GM23248 (cell line): Measurements from ENCODE around the gene USP32. TPM values are rescaled to one million over a fixed set of nuclear protein-coding genes. Genes with fewer than 3 reads are reported as not detected.

ENCODE experiments used
- DNase-seq: peaks from one replicate; pipeline ENCODE4 v3.0.0-alpha.2; 2015
- H2AFZ ChIP-seq: fragments of 200-600 bp; sonication (generic); 2 replicates; pipeline ENCODE4 v1.6.1; 2016; ENCODE audit warnings: antibody characterized with exemption
- H3F3A ChIP-seq: fragments of 200-600 bp; sonication (generic); 2 replicates; pipeline ENCODE4 v1.6.1; 2016; ENCODE audit warnings: mild to moderate bottlenecking, antibody characterized with exemption, mixed run types; ENCODE audit not compliant: insufficient read depth
- H3K27ac ChIP-seq: fragments of 200-600 bp; sonication (generic); 2 replicates; pipeline ENCODE4 v1.5.1; 2016; ENCODE audit warnings: mild to moderate bottlenecking
- H3K27me3 ChIP-seq: fragments of 200-600 bp; sonication (generic); replicated peaks from 2 replicates; pipeline ENCODE4 v1.6.1; 2016; ENCODE audit warnings: mild to moderate bottlenecking; ENCODE audit not compliant: insufficient read depth
- H3K36me3 ChIP-seq: fragments of 200-600 bp; sonication (generic); 2 replicates; pipeline ENCODE4 v1.6.1; 2016; ENCODE audit warnings: low read depth, mild to moderate bottlenecking
- H3K4me1 ChIP-seq: fragments of 200-600 bp; sonication (generic); 2 replicates; pipeline ENCODE4 v1.6.1; 2016; ENCODE audit warnings: mild to moderate bottlenecking; ENCODE audit not compliant: insufficient read depth
- H3K4me2 ChIP-seq: fragments of 200-600 bp; sonication (generic); one replicate; pipeline ENCODE4 v1.6.1; 2016; ENCODE audit warnings: mild to moderate bottlenecking; ENCODE audit not compliant: unreplicated experiment
- H3K4me3 ChIP-seq: fragments of 200-600 bp; sonication (generic); 2 replicates; pipeline ENCODE4 v1.5.1; 2016; ENCODE audit warnings: mild to moderate bottlenecking
- H3K79me2 ChIP-seq: fragments of 200-600 bp; sonication (generic); 2 replicates; pipeline ENCODE4 v1.6.1; 2016; ENCODE audit warnings: mild to moderate bottlenecking; ENCODE audit not compliant: insufficient read depth
- H3K9ac ChIP-seq: fragments of 200-600 bp; sonication (generic); 2 replicates; pipeline ENCODE4 v1.6.1; 2016; ENCODE audit warnings: mild to moderate bottlenecking
- H3K9me2 ChIP-seq: fragments of 200-600 bp; sonication (generic); 2 replicates; pipeline ENCODE4 v1.6.1; 2016; ENCODE audit warnings: mixed run types, mild to moderate bottlenecking, moderate library complexity; ENCODE audit not compliant: insufficient read depth
- H3K9me3 ChIP-seq: fragments of 200-600 bp; sonication (generic); one replicate; pipeline ENCODE4 v1.6.1; 2017; ENCODE audit warnings: low read depth
- H4K20me1 ChIP-seq: fragments of 200-600 bp; sonication (generic); 2 replicates; pipeline ENCODE4 v1.6.0; 2016; ENCODE audit not compliant: insufficient read depth
- EZH2 ChIP-seq: fragments of 200-600 bp; sonication (generic); IDR thresholded peaks from 2 replicates; pipeline ENCODE4 v1.6.1; 2018; ENCODE audit warnings: antibody characterized with exemption, mild to moderate bottlenecking; ENCODE audit not compliant: insufficient read depth, poor library complexity, severe bottlenecking
- EZH2phosphoT487 ChIP-seq: fragments of 200-600 bp; sonication (generic); IDR thresholded peaks from 2 replicates; pipeline ENCODE4 v1.6.1; 2018; ENCODE audit warnings: antibody characterized with exemption, moderate library complexity, mild to moderate bottlenecking, low read depth; ENCODE audit not compliant: insufficient read depth
- WGBS, 2 experiments: methylation state at CpG; one replicate each; pipeline ENCODE4 v1.1.6; 2015 to 2017; ENCODE audit warnings: low lambda C conversion rate in 2 of 2, low coverage in 1 of 2; ENCODE audit errors: missing lambda C conversion rate in 2 of 2; 5-methylcytosine and 5-hydroxymethylcytosine counted together
- in situ Hi-C: fragments of 300-500 bp; cut with MboI; formaldehyde crosslinking; loops from 2 replicates; pipeline ENCODE4 v1.15.0; 2020
- polyA plus RNA-seq: library from polyadenylated mRNA; unstranded; fragments of >200 nt; fragmentation: Nextera tagmentation; extraction: Ambion mirVana; gene quantifications from 2 replicates; pipeline ENCODE4 v1.2.1, GENCODE V29; 2016
- total RNA-seq: library from RNA; depleted of rRNA; stranded (reverse); fragments of >200 nt; shearing (Covaris generic); gene quantifications from 2 replicates; pipeline ENCODE4 v1.2.3, GENCODE V29; 2014

Gene USP32
- total and polyA plus RNA-seq, 2 experiments from 2014 or later = 14.0 to 33.9 TPM

- H2AFZ ChIP-seq = no peak overlapping the region
- no peak for DNase-seq
- no peaks in the 10 kb centered on the region for H3K4me1 ChIP-seq
- no peak overlapping the region for H3K9ac ChIP-seq
- in situ Hi-C loops = no loop called here
- H3K79me2 ChIP-seq = no peaks in the 10 kb centered on the region
- H4K20me1 ChIP-seq = no peaks in the 10 kb centered on the region
- H3K36me3 ChIP-seq = no peaks in the 10 kb centered on the region
- no peaks in the 10 kb centered on the region for H3K9me3 ChIP-seq
- H3F3A ChIP-seq = no peaks in the 10 kb centered on the region
- no peak overlapping the region for H3K4me3 ChIP-seq
- no peaks in the 10 kb centered on the region for H3K9me2 ChIP-seq
- TF ChIP-seq EZH2 (no peak), EZH2phosphoT487 (no peak)
- H3K27me3 ChIP-seq = no peaks in the 10 kb centered on the region
- H3K27ac ChIP-seq = no peak overlapping the region
- H3K4me2 ChIP-seq = no peak overlapping the region
Measured at GRCh38 chr17:60401819-60402218, 9.9 kb upstream of the USP32 start.

- no peak overlapping the region for H2AFZ ChIP-seq
- H3K4me2 ChIP-seq = no peak overlapping the region
- no peaks in the 10 kb centered on the region for H3K4me1 ChIP-seq
- peaks cover under 1% of the 10 kb centered on the region; the same call in 1 of the 2 replicates for H3F3A ChIP-seq
- no peak for DNase-seq
- TF ChIP-seq EZH2 = no peak
- no peak for TF ChIP-seq EZH2phosphoT487
- no peaks in the 10 kb centered on the region for H4K20me1 ChIP-seq
- H3K36me3 ChIP-seq = no peaks in the 10 kb centered on the region
- H3K27me3 ChIP-seq = no peaks in the 10 kb centered on the region
- no peak overlapping the region for H3K4me3 ChIP-seq
- H3K9ac ChIP-seq = no peak overlapping the region
- no peaks in the 10 kb centered on the region for H3K9me3 ChIP-seq
- in situ Hi-C loops = loop anchor here (10.0 kb wide), 1 partner anchor 64 kb away; no protein-coding TSS in a partner anchor
- 92 to 96% methylated on average over 3 of the region's 3 CpGs for WGBS, 2 experiments
- H3K9me2 ChIP-seq = no peaks in the 10 kb centered on the region
- no peaks in the 10 kb centered on the region for H3K79me2 ChIP-seq
- no peak overlapping the region for H3K27ac ChIP-seq
Measured at GRCh38 chr17:60398227-60398959, 6.5 kb upstream of the USP32 start.

GRCh38 chr17:60396412-60396811 is 4.5 kb upstream of the USP32 start:
- no peak overlapping the region for H3K4me3 ChIP-seq
- in situ Hi-C loops = loop anchor here (10.0 kb wide), 1 partner anchor 62 kb away; no protein-coding TSS in a partner anchor
- H3K9me3 ChIP-seq = no peaks in the 10 kb centered on the region
- peaks cover 5% of the 10 kb centered on the region for H3K4me1 ChIP-seq
- TF ChIP-seq EZH2 = no peak
- TF ChIP-seq EZH2phosphoT487 = no peak
- no peaks in the 10 kb centered on the region for H3K36me3 ChIP-seq
- no peak overlapping the region for H2AFZ ChIP-seq
- no peaks in the 10 kb centered on the region for H4K20me1 ChIP-seq
- H3K27me3 ChIP-seq = no peaks in the 10 kb centered on the region
- H3K4me2 ChIP-seq = no peak overlapping the region
- no peak overlapping the region for H3K9ac ChIP-seq
- peaks cover 5% of the 10 kb centered on the region; the same call in 1 of the 2 replicates for H3K79me2 ChIP-seq
- no peak overlapping the region for H3K27ac ChIP-seq
- WGBS, 2 experiments = 93% methylated on average over 3 of the region's 3 CpGs
- H3F3A ChIP-seq = peaks cover 10% of the 10 kb centered on the region
- no peaks in the 10 kb centered on the region for H3K9me2 ChIP-seq
- no peak for DNase-seq

GRCh38 chr17:60395508-60396065 is 3.7 kb upstream of the USP32 start:
- no peak for DNase-seq
- 72 to 74% methylated on average over 4 of the region's 4 CpGs for WGBS, 2 experiments
- no peak overlapping the region for H3K4me2 ChIP-seq
- no peak overlapping the region for H2AFZ ChIP-seq
- H3K27ac ChIP-seq = no peak overlapping the region
- in situ Hi-C loops = loop anchor here (10.0 kb wide), 1 partner anchor 61 kb away; no protein-coding TSS in a partner anchor
- H3K27me3 ChIP-seq = no peaks in the 10 kb centered on the region
- peaks cover 13% of the 10 kb centered on the region for H3K79me2 ChIP-seq
- TF ChIP-seq EZH2 (no peak), EZH2phosphoT487 (no peak)
- H3K4me1 ChIP-seq = peaks cover 5% of the 10 kb centered on the region
- no peak overlapping the region for H3K9ac ChIP-seq
- H3K9me3 ChIP-seq = no peaks in the 10 kb centered on the region
- H3K9me2 ChIP-seq = no peaks in the 10 kb centered on the region
- no peaks in the 10 kb centered on the region for H4K20me1 ChIP-seq
- no peak overlapping the region for H3K4me3 ChIP-seq
- peaks cover 16% of the 10 kb centered on the region for H3F3A ChIP-seq
- H3K36me3 ChIP-seq = no peaks in the 10 kb centered on the region
